GM12878 (cell line): ENCODE data around the gene MS4A14. TPM values are rescaled to one million over a fixed set of nuclear protein-coding genes. Genes with fewer than 3 reads are reported as not detected.

Experiments
- ATAC-seq: fragments of 200-7000 bp; cut with Tn5 transposase; 3 replicates; pipeline ENCODE4 v1.9.1; 2020; ENCODE audit warnings: mild to moderate bottlenecking, moderate library complexity
- BruUV-seq: library from RNA; stranded (reverse); fragments of 400-500 nt; replicated peaks from 2 replicates; lab custom pipeline; 2021; lab: Mats Ljungman, UMichigan
- CTCF ChIA-PET: fragments of 300-600 bp; sonication (Branson Sonifier 250); formaldehyde crosslinking; extraction: SDS; loops from one replicate; lab custom pipeline; 2021; ENCODE audit warnings: inconsistent platforms; lab: Yijun Ruan, JAX
- POLR2A ChIA-PET: fragments of 350-600 bp; formaldehyde crosslinking; extraction: SDS; loops from one replicate; lab custom pipeline; 2021; ENCODE audit warnings: inconsistent platforms; lab: Charles Lee
- RAD21 ChIA-PET: fragments of 300-600 bp; sonication (Branson Sonifier 250); formaldehyde crosslinking; loops from one replicate; lab custom pipeline; 2023; ENCODE audit warnings: antibody characterized with exemption; ENCODE audit not compliant: unreplicated experiment; lab: Charles Lee
- SMC1A ChIA-PET: fragments of 300-600 bp; sonication (Branson Sonifier 250); formaldehyde crosslinking; loops from one replicate; lab custom pipeline; 2023; ENCODE audit not compliant: unreplicated experiment, uncharacterized antibody; lab: Charles Lee
- DNase-seq: peaks from one replicate; pipeline ENCODE4 v3.0.0-alpha.2; 2011; ENCODE audit warnings: low read depth, low spot score
- FAIRE-seq: peaks from 3 replicates; lab custom pipeline; 2011; peaks lifted over from hg19 to GRCh38; lab: Jason Lieb, UNC
- H2AFZ ChIP-seq: 2 replicates; pipeline ENCODE4 v1.6.0; 2011; ENCODE audit warnings: low read depth, low read length, control low read depth; ENCODE audit not compliant: control insufficient read depth
- H3K27ac ChIP-seq: 2 replicates; pipeline ENCODE4 v1.5.1; 2011; ENCODE audit warnings: control low read depth; ENCODE audit not compliant: control insufficient read depth, insufficient read depth
- H3K27me3 ChIP-seq, 2 experiments: replicated peaks in 1 of 2; 2 replicates each; pipeline versions ENCODE4 v1.6.0 to v1.6.1; 2011; ENCODE audit warnings: low read length in 1 of 2; ENCODE audit not compliant: control insufficient read depth in 2 of 2, insufficient read depth in 2 of 2
- H3K36me3 ChIP-seq, 2 experiments: 2 replicates each; pipeline ENCODE4 v1.5.1; 2011; ENCODE audit warnings: low read length in 1 of 2; ENCODE audit not compliant: control insufficient read depth in 2 of 2, insufficient read depth in 2 of 2
- H3K4me1 ChIP-seq: 2 replicates; pipeline ENCODE4 v1.6.1; 2011; ENCODE audit warnings: mild to moderate bottlenecking, low read length, moderate library complexity, mixed read lengths; ENCODE audit not compliant: control insufficient read depth, insufficient read depth
- H3K4me2 ChIP-seq: 2 replicates; pipeline ENCODE4 v1.6.0; 2011; ENCODE audit warnings: control low read depth; ENCODE audit not compliant: control insufficient read depth, insufficient read depth
- H3K4me3 ChIP-seq: fragments of 200-600 bp; sonication (generic); 2 replicates; pipeline ENCODE4 v1.5.1; 2016
- H3K79me2 ChIP-seq: 2 replicates; pipeline ENCODE4 v1.6.0; 2011; ENCODE audit warnings: low read length; ENCODE audit not compliant: control insufficient read depth, insufficient read depth
- H3K9ac ChIP-seq: 2 replicates; pipeline ENCODE4 v1.8.0; 2011; ENCODE audit warnings: low read length, control low read depth, mixed read lengths; ENCODE audit not compliant: control insufficient read depth, insufficient read depth
- H3K9me3 ChIP-seq: replicated peaks from 3 replicates; pipeline ENCODE4 v1.5.1; 2011; ENCODE audit warnings: mild to moderate bottlenecking, low read length; ENCODE audit not compliant: control insufficient read depth, insufficient read depth
- H4K20me1 ChIP-seq: 2 replicates; pipeline ENCODE4 v1.6.0; 2011; ENCODE audit not compliant: control insufficient read depth, insufficient read depth
- BHLHE40 ChIP-seq, 2 experiments: fragments of 450-650 bp in 1 of 2; IDR thresholded peaks; 2 replicates each; pipeline ENCODE4 v1.6.1; 2011 to 2017; ENCODE audit warnings: low read depth in 2 of 2, borderline replicate concordance in 1 of 2, improper control_type of control experiment in 1 of 2, low read length in 1 of 2, mild to moderate bottlenecking in 1 of 2
- CHD4 ChIP-seq: fragments of 200-600 bp; sonication (generic); IDR thresholded peaks from 2 replicates; pipeline ENCODE4 v1.6.1; 2016; ENCODE audit warnings: mild to moderate bottlenecking
- EED ChIP-seq: sonication (generic); IDR thresholded peaks from 2 replicates; pipeline ENCODE4 v1.6.1; 2016; ENCODE audit warnings: antibody characterized with exemption, low read depth
- IRF4 ChIP-seq: IDR thresholded peaks from 2 replicates; pipeline ENCODE4 v1.6.1; 2011; ENCODE audit warnings: low read depth, low read length
- KAT2A ChIP-seq: conservative IDR thresholded peaks from 2 replicates; pipeline ENCODE4 v1.6.1; 2011; ENCODE audit warnings: low read depth, low read length; ENCODE audit not compliant: control insufficient read depth
- PAX5 ChIP-seq: IDR thresholded peaks from 2 replicates; pipeline ENCODE4 v1.6.1; 2011; ENCODE audit warnings: low read depth, low read length, borderline replicate concordance
- POU2F2 ChIP-seq: IDR thresholded peaks from 3 replicates; pipeline ENCODE4 v1.6.1; 2011; ENCODE audit warnings: low read depth, mild to moderate bottlenecking, low read length, borderline replicate concordance
- RUNX3 ChIP-seq: IDR thresholded peaks from 2 replicates; pipeline ENCODE4 v1.6.1; 2012; ENCODE audit warnings: low read length, inconsistent platforms
- SPI1 ChIP-seq: IDR thresholded peaks from 2 replicates; pipeline ENCODE4 v1.6.1; 2011; ENCODE audit warnings: low read depth, mild to moderate bottlenecking, low read length, moderate library complexity, borderline replicate concordance; ENCODE audit not compliant: insufficient read depth
- SRF ChIP-seq, 2 experiments: IDR thresholded peaks; 2 replicates each; pipeline ENCODE4 v1.6.1; 2011; ENCODE audit warnings: low read depth in 2 of 2, low read length in 2 of 2, mild to moderate bottlenecking in 1 of 2, moderate library complexity in 1 of 2
- TAF1 ChIP-seq: IDR thresholded peaks from 2 replicates; pipeline ENCODE4 v1.6.1; 2011; ENCODE audit warnings: mild to moderate bottlenecking, low read depth, low read length, borderline replicate concordance
- ZBED1 ChIP-seq: IDR thresholded peaks from 2 replicates; pipeline ENCODE4 v1.6.1; 2016; ENCODE audit warnings: borderline replicate concordance
- ZNF24 ChIP-seq: fragments of 450-650 bp; IDR thresholded peaks from 2 replicates; pipeline ENCODE4 v1.6.1; 2017; ENCODE audit warnings: antibody characterized with exemption, mild to moderate bottlenecking
- WGBS: methylation state at CpG from one replicate; pipeline ENCODE4 v1.1.6; 2016; ENCODE audit warnings: low lambda C conversion rate; ENCODE audit not compliant: insufficient replicate concordance, insufficient coverage; ENCODE audit errors: missing lambda C conversion rate; 5-methylcytosine and 5-hydroxymethylcytosine counted together
- in situ Hi-C: fragments of 300-500 bp; cut with MboI; formaldehyde crosslinking; loops from 9 replicates; pipeline ENCODE4 v1.14.3; 2018; ENCODE audit warnings: mixed read lengths
- intact Hi-C: fragments of 100-400 bp; cut with micrococcal nuclease; formaldehyde crosslinking; loops from one replicate; pipeline ENCODE4 v1.14.2; 2022; ENCODE audit not compliant: unreplicated experiment
- polyA plus RNA-seq, 11 experiments: library from polyadenylated mRNA; depleted of rRNA in 4 of 11; unstranded in 6 of 11; stranded (reverse) in 5 of 11; fragments of >200 nt; fragmentation: Nextera tagmentation in 4 of 11; fragmentation: Illumina TruSeq in 1 of 11; extraction: Ambion mirVana in 4 of 11; extraction: Trizol in 1 of 11; gene quantifications; 1 replicate in 1 of 11; 2 replicates in 10 of 11; pipeline versions ENCODE4 v1.2.1 to v1.2.3, GENCODE V29; 2011 to 2016; ENCODE audit warnings: inconsistent platforms in 2 of 11, missing spikeins in 2 of 11, low read depth in 1 of 11
- total RNA-seq, 4 experiments: library from RNA; depleted of rRNA in 3 of 4; stranded (reverse); fragments of >200 nt in 3 of 4; fragmentation: Illumina TruSeq in 1 of 4; extraction: Trizol in 1 of 4; gene quantifications; 2 replicates each; pipeline versions ENCODE4 v1.2.1 to v1.2.3, GENCODE V29; 2013 to 2021
- TF ChIP-seq, protein P1 (sequence below): fragments of 150-350 bp; IDR thresholded peaks from 2 replicates; pipeline ENCODE4 v1.6.1; 2016; ENCODE audit warnings: low read depth, low read length
- TF ChIP-seq, protein P2 (sequence below): IDR thresholded peaks from 2 replicates; pipeline ENCODE4 v1.6.1; 2011; ENCODE audit warnings: borderline replicate concordance, low read depth, mild to moderate bottlenecking, moderate library complexity, mixed read lengths, low read length; ENCODE audit not compliant: insufficient read depth; ENCODE audit errors: extremely low read length

MS4A14 gene
- total and polyA plus RNA-seq, 10 of the 15 experiments (the other 5 are each of a cell fraction or from before 2014, with no cell fraction given) = 0.13 to 1.0 (median 0.63) TPM; not detected in 1

DNA sequence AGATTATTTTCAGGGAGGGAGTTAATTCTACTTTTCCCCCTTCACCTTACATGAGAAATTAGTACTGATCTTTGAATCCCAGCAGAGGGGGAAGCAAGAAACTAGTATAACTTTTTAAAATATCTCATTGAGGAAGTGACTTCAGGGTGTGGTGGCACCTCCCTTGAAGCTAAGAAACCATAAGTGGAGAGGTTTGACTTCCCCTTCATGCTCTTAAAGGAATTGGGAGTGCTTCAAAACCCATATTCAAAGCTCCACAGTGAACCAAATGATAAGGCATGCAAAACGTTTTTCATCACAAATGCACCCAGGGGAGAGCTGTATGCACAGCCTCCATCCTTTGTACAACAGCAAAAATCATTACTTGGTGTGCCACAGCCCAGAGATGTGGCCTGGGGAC lies 540 bp downstream of the MS4A14 start:
- in situ Hi-C loops (no loop called here), intact Hi-C loops (no loop called here)
- no peak overlapping the region for H3K9ac ChIP-seq
- H4K20me1 ChIP-seq = no peaks in the 10 kb centered on the region
- ChIA-PET POLR2A (interaction anchor here (0.6 to 1.0 kb wide), 2 partner anchors 14 to 80 kb away, joined by 3 to 5 read pairs; no protein-coding TSS in a partner anchor), SMC1A (interaction anchor here (0.7 to 2.6 kb wide), 14 partner anchors 8 to 123 kb away, joined by 3 to 15 read pairs (median 4); partner anchors contain the start of genes MS4A1 and MS4A7), RAD21 (interaction anchor here (0.8 to 1.2 kb wide), 3 partner anchors 34 to 59 kb away, joined by 3 to 4 read pairs (median 3); partner anchors contain the start of gene MS4A1), CTCF (interaction anchor here (0.7 to 3.1 kb wide), 8 partner anchors 10 to 132 kb away, joined by 3 to 16 read pairs (median 4); partner anchors contain the start of gene MS4A7)
- ATAC-seq (peak; percentile 84), FAIRE-seq (no peak), DNase-seq (peak; percentile 47)
- H3K36me3 ChIP-seq = no peaks in the 10 kb centered on the region
- no peak overlapping the region for H3K4me3 ChIP-seq
- H3K4me1 ChIP-seq = peaks cover 16% of the 10 kb centered on the region
- peak overlapping the region; percentile 53 for H3K27ac ChIP-seq
- peak overlapping the region; percentile 51; the same call in 1 of the 2 replicates for H2AFZ ChIP-seq
- peak overlapping the region; percentile 26 for H3K4me2 ChIP-seq
- TF ChIP-seq KAT2A (no peak), ZNF24 (no peak), CHD4 (no peak), POU2F2 (peak; percentile 15; the same call in 1 of the 3 replicates), TAF1 (no peak), EED (peak; percentile 28; the same call in 1 of the 2 replicates), PAX5 (peak; percentile 27; the same call in 1 of the 2 replicates), SPI1 (peak; percentile 77), RUNX3 (peak; percentile 60), SRF (IDR thresholded peaks at IDR 0.05; ENCODE audit: low read depth in 2 of 2, low read length in 2 of 2) (0 out of 4 replicates have a peak, but pooled peaks of 1 of the 2 experiments have one; percentile 45), BHLHE40 (IDR thresholded peaks at IDR 0.05; ENCODE audit: borderline replicate concordance in 1 of 2, low read depth in 2 of 2, low read length in 1 of 2) (no peak), ZBED1 (0 out of 2 replicates have a peak, but pooled peaks have one; percentile 27), IRF4 (no peak)
- TF ChIP-seq, protein P1, sequence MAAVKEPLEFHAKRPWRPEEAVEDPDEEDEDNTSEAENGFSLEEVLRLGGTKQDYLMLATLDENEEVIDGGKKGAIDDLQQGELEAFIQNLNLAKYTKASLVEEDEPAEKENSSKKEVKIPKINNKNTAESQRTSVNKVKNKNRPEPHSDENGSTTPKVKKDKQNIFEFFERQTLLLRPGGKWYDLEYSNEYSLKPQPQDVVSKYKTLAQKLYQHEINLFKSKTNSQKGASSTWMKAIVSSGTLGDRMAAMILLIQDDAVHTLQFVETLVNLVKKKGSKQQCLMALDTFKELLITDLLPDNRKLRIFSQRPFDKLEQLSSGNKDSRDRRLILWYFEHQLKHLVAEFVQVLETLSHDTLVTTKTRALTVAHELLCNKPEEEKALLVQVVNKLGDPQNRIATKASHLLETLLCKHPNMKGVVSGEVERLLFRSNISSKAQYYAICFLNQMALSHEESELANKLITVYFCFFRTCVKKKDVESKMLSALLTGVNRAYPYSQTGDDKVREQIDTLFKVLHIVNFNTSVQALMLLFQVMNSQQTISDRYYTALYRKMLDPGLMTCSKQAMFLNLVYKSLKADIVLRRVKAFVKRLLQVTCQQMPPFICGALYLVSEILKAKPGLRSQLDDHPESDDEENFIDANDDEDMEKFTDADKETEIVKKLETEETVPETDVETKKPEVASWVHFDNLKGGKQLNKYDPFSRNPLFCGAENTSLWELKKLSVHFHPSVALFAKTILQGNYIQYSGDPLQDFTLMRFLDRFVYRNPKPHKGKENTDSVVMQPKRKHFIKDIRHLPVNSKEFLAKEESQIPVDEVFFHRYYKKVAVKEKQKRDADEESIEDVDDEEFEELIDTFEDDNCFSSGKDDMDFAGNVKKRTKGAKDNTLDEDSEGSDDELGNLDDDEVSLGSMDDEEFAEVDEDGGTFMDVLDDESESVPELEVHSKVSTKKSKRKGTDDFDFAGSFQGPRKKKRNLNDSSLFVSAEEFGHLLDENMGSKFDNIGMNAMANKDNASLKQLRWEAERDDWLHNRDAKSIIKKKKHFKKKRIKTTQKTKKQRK = no peak
- TF ChIP-seq, protein P2, sequence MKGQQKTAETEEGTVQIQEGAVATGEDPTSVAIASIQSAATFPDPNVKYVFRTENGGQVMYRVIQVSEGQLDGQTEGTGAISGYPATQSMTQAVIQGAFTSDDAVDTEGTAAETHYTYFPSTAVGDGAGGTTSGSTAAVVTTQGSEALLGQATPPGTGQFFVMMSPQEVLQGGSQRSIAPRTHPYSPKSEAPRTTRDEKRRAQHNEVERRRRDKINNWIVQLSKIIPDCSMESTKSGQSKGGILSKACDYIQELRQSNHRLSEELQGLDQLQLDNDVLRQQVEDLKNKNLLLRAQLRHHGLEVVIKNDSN = no peak
- BruUV-seq = no TSS peak
- no peaks in the 10 kb centered on the region for H3K27me3 ChIP-seq
- WGBS = 0% methylated on average over 1 of the region's 1 CpG
- peaks cover 3% of the 10 kb centered on the region; the same call in 2 of the 3 replicates for H3K9me3 ChIP-seq
- H3K79me2 ChIP-seq = no peaks in the 10 kb centered on the region
